GM12878 (cell line): ENCODE results near the gene YBX1. TPM values are rescaled to one million over a fixed set of nuclear protein-coding genes. Genes with fewer than 3 reads are reported as not detected.

ENCODE experiments used
- ATAC-seq: fragments of 200-7000 bp; cut with Tn5 transposase; 3 replicates; pipeline ENCODE4 v1.9.1; 2020; ENCODE audit warnings: mild to moderate bottlenecking, moderate library complexity
- BruUV-seq: library from RNA; stranded (reverse); fragments of 400-500 nt; replicated peaks from 2 replicates; lab custom pipeline; 2021; lab: Mats Ljungman, UMichigan
- CTCF ChIA-PET: fragments of 300-600 bp; sonication (Branson Sonifier 250); formaldehyde crosslinking; extraction: SDS; loops from one replicate; lab custom pipeline; 2021; ENCODE audit warnings: inconsistent platforms; lab: Yijun Ruan, JAX
- POLR2A ChIA-PET: fragments of 350-600 bp; formaldehyde crosslinking; extraction: SDS; loops from one replicate; lab custom pipeline; 2021; ENCODE audit warnings: inconsistent platforms; lab: Charles Lee
- RAD21 ChIA-PET: fragments of 300-600 bp; sonication (Branson Sonifier 250); formaldehyde crosslinking; loops from one replicate; lab custom pipeline; 2023; ENCODE audit warnings: antibody characterized with exemption; ENCODE audit not compliant: unreplicated experiment; lab: Charles Lee
- SMC1A ChIA-PET: fragments of 300-600 bp; sonication (Branson Sonifier 250); formaldehyde crosslinking; loops from one replicate; lab custom pipeline; 2023; ENCODE audit not compliant: unreplicated experiment, uncharacterized antibody; lab: Charles Lee
- DNase-seq: peaks from one replicate; pipeline ENCODE4 v3.0.0-alpha.2; 2011; ENCODE audit warnings: low read depth, low spot score
- FAIRE-seq: peaks from 3 replicates; lab custom pipeline; 2011; peaks lifted over from hg19 to GRCh38; lab: Jason Lieb, UNC
- H2AFZ ChIP-seq: 2 replicates; pipeline ENCODE4 v1.6.0; 2011; ENCODE audit warnings: low read depth, low read length, control low read depth; ENCODE audit not compliant: control insufficient read depth
- H3K27ac ChIP-seq: 2 replicates; pipeline ENCODE4 v1.5.1; 2011; ENCODE audit warnings: control low read depth; ENCODE audit not compliant: control insufficient read depth, insufficient read depth
- H3K27me3 ChIP-seq, 2 experiments: replicated peaks in 1 of 2; 2 replicates each; pipeline versions ENCODE4 v1.6.0 to v1.6.1; 2011; ENCODE audit warnings: low read length in 1 of 2; ENCODE audit not compliant: control insufficient read depth in 2 of 2, insufficient read depth in 2 of 2
- H3K36me3 ChIP-seq, 2 experiments: 2 replicates each; pipeline ENCODE4 v1.5.1; 2011; ENCODE audit warnings: low read length in 1 of 2; ENCODE audit not compliant: control insufficient read depth in 2 of 2, insufficient read depth in 2 of 2
- H3K4me1 ChIP-seq: 2 replicates; pipeline ENCODE4 v1.6.1; 2011; ENCODE audit warnings: mild to moderate bottlenecking, low read length, moderate library complexity, mixed read lengths; ENCODE audit not compliant: control insufficient read depth, insufficient read depth
- H3K4me2 ChIP-seq: 2 replicates; pipeline ENCODE4 v1.6.0; 2011; ENCODE audit warnings: control low read depth; ENCODE audit not compliant: control insufficient read depth, insufficient read depth
- H3K4me3 ChIP-seq: fragments of 200-600 bp; sonication (generic); 2 replicates; pipeline ENCODE4 v1.5.1; 2016
- H3K79me2 ChIP-seq: 2 replicates; pipeline ENCODE4 v1.6.0; 2011; ENCODE audit warnings: low read length; ENCODE audit not compliant: control insufficient read depth, insufficient read depth
- H3K9ac ChIP-seq: 2 replicates; pipeline ENCODE4 v1.8.0; 2011; ENCODE audit warnings: low read length, control low read depth, mixed read lengths; ENCODE audit not compliant: control insufficient read depth, insufficient read depth
- H3K9me3 ChIP-seq: replicated peaks from 3 replicates; pipeline ENCODE4 v1.5.1; 2011; ENCODE audit warnings: mild to moderate bottlenecking, low read length; ENCODE audit not compliant: control insufficient read depth, insufficient read depth
- H4K20me1 ChIP-seq: 2 replicates; pipeline ENCODE4 v1.6.0; 2011; ENCODE audit not compliant: control insufficient read depth, insufficient read depth
- ATF2 ChIP-seq: IDR thresholded peaks from 2 replicates; pipeline ENCODE4 v1.6.1; 2012; ENCODE audit warnings: low read length, inconsistent platforms
- CTCF ChIP-seq, 3 experiments: IDR thresholded peaks in 2 of 3; conservative IDR thresholded peaks in 1 of 3; 2 replicates each; pipeline ENCODE4 v1.5.1; 2011; ENCODE audit warnings: low read depth in 3 of 3, low read length in 3 of 3, mild to moderate bottlenecking in 3 of 3, control low read depth in 2 of 3, moderate library complexity in 2 of 3, inconsistent platforms in 1 of 3, mixed read lengths in 1 of 3; ENCODE audit not compliant: control insufficient read depth in 2 of 3, insufficient read depth in 1 of 3; ENCODE audit errors: extremely low read depth in 1 of 3
- EP300 ChIP-seq, 2 experiments: fragments of 150-350 bp in 1 of 2; IDR thresholded peaks; 2 replicates each; pipeline ENCODE4 v1.6.1; 2011 to 2012; ENCODE audit warnings: low read depth in 2 of 2, low read length in 2 of 2, borderline replicate concordance in 1 of 2, improper control_type of control experiment in 1 of 2, inconsistent platforms in 1 of 2; ENCODE audit not compliant: control insufficient read depth in 1 of 2
- EZH2 ChIP-seq: IDR thresholded peaks from 2 replicates; pipeline ENCODE4 v1.6.1; 2012; ENCODE audit warnings: low read depth, mild to moderate bottlenecking, control low read depth, inconsistent platforms, low read length, borderline replicate concordance; ENCODE audit not compliant: control insufficient read depth
- NFXL1 ChIP-seq: fragments of 450-650 bp; IDR thresholded peaks from 2 replicates; pipeline ENCODE4 v1.6.1; 2017; ENCODE audit warnings: antibody characterized with exemption, mild to moderate bottlenecking, borderline replicate concordance
- NR2C1 ChIP-seq: fragments of 450-650 bp; IDR thresholded peaks from 2 replicates; pipeline ENCODE4 v1.6.1; 2017; ENCODE audit warnings: antibody characterized with exemption, mild to moderate bottlenecking, moderate library complexity
- PAX5 ChIP-seq: IDR thresholded peaks from 2 replicates; pipeline ENCODE4 v1.6.1; 2011; ENCODE audit warnings: low read depth, low read length, borderline replicate concordance
- SIN3A ChIP-seq: IDR thresholded peaks from 2 replicates; pipeline ENCODE4 v1.6.1; 2012; ENCODE audit warnings: low read depth, low read length, improper control_type of control experiment
- YY1 ChIP-seq: IDR thresholded peaks from 2 replicates; pipeline ENCODE4 v1.6.1; 2011; ENCODE audit warnings: low read depth, mild to moderate bottlenecking, low read length
- WGBS: methylation state at CpG from one replicate; pipeline ENCODE4 v1.1.6; 2016; ENCODE audit warnings: low lambda C conversion rate; ENCODE audit not compliant: insufficient replicate concordance, insufficient coverage; ENCODE audit errors: missing lambda C conversion rate; 5-methylcytosine and 5-hydroxymethylcytosine counted together
- in situ Hi-C: fragments of 300-500 bp; cut with MboI; formaldehyde crosslinking; loops from 9 replicates; pipeline ENCODE4 v1.14.3; 2018; ENCODE audit warnings: mixed read lengths
- intact Hi-C: fragments of 100-400 bp; cut with micrococcal nuclease; formaldehyde crosslinking; loops from one replicate; pipeline ENCODE4 v1.14.2; 2022; ENCODE audit not compliant: unreplicated experiment
- polyA plus RNA-seq, 11 experiments: library from polyadenylated mRNA; depleted of rRNA in 4 of 11; unstranded in 6 of 11; stranded (reverse) in 5 of 11; fragments of >200 nt; fragmentation: Nextera tagmentation in 4 of 11; fragmentation: Illumina TruSeq in 1 of 11; extraction: Ambion mirVana in 4 of 11; extraction: Trizol in 1 of 11; gene quantifications; 1 replicate in 1 of 11; 2 replicates in 10 of 11; pipeline versions ENCODE4 v1.2.1 to v1.2.3, GENCODE V29; 2011 to 2016; ENCODE audit warnings: inconsistent platforms in 2 of 11, missing spikeins in 2 of 11, low read depth in 1 of 11
- total RNA-seq, 4 experiments: library from RNA; depleted of rRNA in 3 of 4; stranded (reverse); fragments of >200 nt in 3 of 4; fragmentation: Illumina TruSeq in 1 of 4; extraction: Trizol in 1 of 4; gene quantifications; 2 replicates each; pipeline versions ENCODE4 v1.2.1 to v1.2.3, GENCODE V29; 2013 to 2021

Gene YBX1
- total and polyA plus RNA-seq, 10 of the 15 experiments (the other 5 are each of a cell fraction or from before 2014, with no cell fraction given), result 355 to 1,353 (median 858) TPM

- no peaks in the 10 kb centered on the region for H4K20me1 ChIP-seq
- H3K4me1 ChIP-seq, result peaks cover 11% of the 10 kb centered on the region
- no peak overlapping the region for H3K4me3 ChIP-seq
- H3K79me2 ChIP-seq, result no peaks in the 10 kb centered on the region
- no peaks in the 10 kb centered on the region for H3K36me3 ChIP-seq
- no peak for FAIRE-seq
- ATAC-seq, result no peak
- no TSS peak for BruUV-seq
- SMC1A ChIA-PET, result interaction anchor here (0.8 kb wide), 1 partner anchor 13 kb away, joined by 3 read pairs; no protein-coding TSS in a partner anchor
- in situ Hi-C loops (loop anchor here (10.0 kb wide), 1 partner anchor 141 kb away; no protein-coding TSS in a partner anchor), intact Hi-C loops (no loop called here)
- 44% methylated on average over 13 of the region's 14 CpGs for WGBS
- DNase-seq, result no peak
- H2AFZ ChIP-seq, result no peak overlapping the region
- H3K4me2 ChIP-seq, result no peak overlapping the region
- no peaks in the 10 kb centered on the region for H3K27me3 ChIP-seq
- no peak overlapping the region for H3K9ac ChIP-seq
- RAD21 ChIA-PET, result no interaction called here
- POLR2A ChIA-PET, result no interaction called here
- TF ChIP-seq CTCF (IDR thresholded peaks at IDR 0.05 in 2 of 3, conservative IDR thresholded peaks at IDR 0.05 in 1 of 3; ENCODE audit: control insufficient read depth in 2 of 3, extremely low read depth in 1 of 3, insufficient read depth in 1 of 3, low read depth in 3 of 3, low read length in 3 of 3) (no peak), EP300 (IDR thresholded peaks at IDR 0.05; ENCODE audit: borderline replicate concordance in 1 of 2, control insufficient read depth in 1 of 2, low read depth in 2 of 2, low read length in 2 of 2) (no peak), NFXL1 (no peak), YY1 (no peak), SIN3A (no peak), EZH2 (no peak), ATF2 (no peak), PAX5 (no peak), NR2C1 (no peak)
- TF ChIP-seq, all 136 proteins: peak for 0
- CTCF ChIA-PET, result no interaction called here
- Histone ChIP-seq H3K27ac (no peak overlapping the region), H3K9me3 (no peaks in the 10 kb centered on the region)
These were observed 53.4 kb downstream of the YBX1 start for GRCh38 chr1:42735477-42736105.
